ENCODE measurements around the gene DLG4. TPM values are rescaled to one million over a fixed set of nuclear protein-coding genes. Genes with fewer than 3 reads are reported as not detected.
A peak's percentile ranks its signal among the peaks of the same experiment; 100 is the strongest.
"Not testable (repeated sequence)": the region's sequence is repeated elsewhere in the genome, so short reads cannot be mapped to it uniquely, and the experiment has no call there.

DLG4 gene
- total RNA-seq, 1 donor from 2014 or later, result 44.3 TPM

DNA sequence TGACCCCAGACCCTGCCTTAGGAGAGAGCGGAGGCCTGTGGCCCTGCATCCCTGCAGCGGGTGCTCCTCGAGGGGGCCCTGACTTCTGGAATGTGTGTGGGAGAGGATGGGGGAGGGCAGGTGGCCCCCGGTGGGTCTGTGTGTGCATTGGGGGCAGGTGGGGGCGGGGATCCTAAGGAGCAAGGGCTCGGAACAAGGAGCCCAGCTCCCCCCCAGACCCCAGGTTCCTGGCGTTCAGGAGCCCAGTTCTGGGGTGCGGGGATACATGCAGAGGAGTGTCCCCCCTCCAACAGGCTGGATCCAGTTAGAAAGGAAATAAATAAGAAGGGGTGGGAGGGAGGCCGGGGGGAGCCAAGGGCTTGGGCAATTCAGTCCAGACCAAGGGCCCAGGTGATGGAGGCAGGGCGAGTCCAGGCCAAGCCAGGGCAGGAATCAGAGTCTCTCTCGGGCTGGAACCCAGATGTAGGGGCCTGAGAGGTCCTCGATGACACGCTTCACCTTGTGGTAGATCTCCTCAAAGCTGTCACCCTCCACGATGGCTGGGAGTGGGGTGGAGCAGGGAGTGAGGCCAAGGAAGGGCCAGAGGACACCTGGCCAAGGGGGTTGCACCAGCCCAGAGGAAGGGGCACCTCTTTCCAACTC is 29.2 kb downstream of the DLG4 start:
- Mint-ChIP-seq H3K27me3 (ENCODE audit: unreplicated experiment) (peaks cover 11% of the 10 kb centered on the region), H3K4me1 (ENCODE audit: unreplicated experiment) (peaks cover 3% of the 10 kb centered on the region), H3K27ac (ENCODE audit: unreplicated experiment) (no peak overlapping the region), H3K4me3 (ENCODE audit: unreplicated experiment) (no peak overlapping the region), H3K9me3 (ENCODE audit: unreplicated experiment) (no peaks in the 10 kb centered on the region), H3K36me3 (ENCODE audit: low read depth, unreplicated experiment) (peaks cover 22% of the 10 kb centered on the region)
- no peak for DNase-seq (ENCODE audit: low spot score)
- TF ChIP-seq, protein P1, sequence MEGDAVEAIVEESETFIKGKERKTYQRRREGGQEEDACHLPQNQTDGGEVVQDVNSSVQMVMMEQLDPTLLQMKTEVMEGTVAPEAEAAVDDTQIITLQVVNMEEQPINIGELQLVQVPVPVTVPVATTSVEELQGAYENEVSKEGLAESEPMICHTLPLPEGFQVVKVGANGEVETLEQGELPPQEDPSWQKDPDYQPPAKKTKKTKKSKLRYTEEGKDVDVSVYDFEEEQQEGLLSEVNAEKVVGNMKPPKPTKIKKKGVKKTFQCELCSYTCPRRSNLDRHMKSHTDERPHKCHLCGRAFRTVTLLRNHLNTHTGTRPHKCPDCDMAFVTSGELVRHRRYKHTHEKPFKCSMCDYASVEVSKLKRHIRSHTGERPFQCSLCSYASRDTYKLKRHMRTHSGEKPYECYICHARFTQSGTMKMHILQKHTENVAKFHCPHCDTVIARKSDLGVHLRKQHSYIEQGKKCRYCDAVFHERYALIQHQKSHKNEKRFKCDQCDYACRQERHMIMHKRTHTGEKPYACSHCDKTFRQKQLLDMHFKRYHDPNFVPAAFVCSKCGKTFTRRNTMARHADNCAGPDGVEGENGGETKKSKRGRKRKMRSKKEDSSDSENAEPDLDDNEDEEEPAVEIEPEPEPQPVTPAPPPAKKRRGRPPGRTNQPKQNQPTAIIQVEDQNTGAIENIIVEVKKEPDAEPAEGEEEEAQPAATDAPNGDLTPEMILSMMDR (IDR thresholded peaks at IDR 0.05; ENCODE audit: unreplicated experiment), result no peak

DNA sequence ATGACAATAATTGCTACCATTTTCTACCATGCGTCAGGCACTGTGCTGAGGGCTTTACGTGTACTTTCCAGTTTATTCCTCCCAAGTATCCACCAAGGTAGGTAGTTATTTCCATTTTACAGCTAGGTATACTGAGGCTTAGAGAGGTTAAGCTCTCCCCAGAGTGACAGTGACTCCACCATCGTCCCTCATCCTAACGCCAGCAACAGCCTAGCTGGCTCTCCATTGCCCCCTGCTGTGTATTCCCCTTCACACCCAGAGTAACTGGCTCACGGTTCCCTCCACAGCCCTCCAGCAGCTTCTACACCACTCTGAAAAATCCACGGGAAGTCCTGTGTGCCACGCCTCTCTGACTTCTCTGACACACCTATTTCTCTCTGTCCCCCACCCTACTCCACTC is 33.4 kb downstream of the DLG4 start:
- H3K36me3 Mint-ChIP-seq (ENCODE audit: low read depth, unreplicated experiment), result peaks cover 5% of the 10 kb centered on the region
- no peak overlapping the region for H3K27ac Mint-ChIP-seq (ENCODE audit: unreplicated experiment)
- DNase-seq (ENCODE audit: low spot score), result no peak
- H3K4me1 Mint-ChIP-seq (ENCODE audit: unreplicated experiment), result no peaks in the 10 kb centered on the region
- H3K27me3 Mint-ChIP-seq (ENCODE audit: unreplicated experiment), result peaks cover 5% of the 10 kb centered on the region
- TF ChIP-seq, protein P1 (IDR thresholded peaks at IDR 0.05; ENCODE audit: unreplicated experiment), result no peak
- H3K9me3 Mint-ChIP-seq (ENCODE audit: unreplicated experiment), result no peaks in the 10 kb centered on the region
- H3K4me3 Mint-ChIP-seq (ENCODE audit: unreplicated experiment), result no peak overlapping the region

DNA sequence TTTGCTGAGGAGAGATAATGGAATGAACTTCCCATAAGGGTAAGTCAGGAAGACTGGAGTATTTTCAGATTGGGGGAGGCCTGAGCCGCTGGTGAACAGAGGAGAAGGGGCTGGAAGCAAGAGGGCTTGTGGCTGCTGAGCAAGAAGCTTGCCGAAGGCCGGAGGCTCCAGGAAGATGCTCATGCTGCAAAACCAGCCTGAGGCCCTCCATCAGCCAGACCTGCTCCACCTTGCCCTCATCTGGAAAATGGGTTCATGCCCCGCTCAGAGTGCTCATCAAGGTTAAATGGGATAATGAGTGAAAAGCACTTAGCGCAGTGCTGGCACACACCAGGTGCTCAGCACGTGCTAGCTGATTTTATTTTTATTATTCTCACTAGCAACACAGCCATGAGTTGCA is 35.0 kb downstream of the DLG4 start:
- DNase-seq (ENCODE audit: low spot score), result no peak
- no peak overlapping the region for H3K4me3 Mint-ChIP-seq (ENCODE audit: unreplicated experiment)
- H3K4me1 Mint-ChIP-seq (ENCODE audit: unreplicated experiment), result no peaks in the 10 kb centered on the region

DNA sequence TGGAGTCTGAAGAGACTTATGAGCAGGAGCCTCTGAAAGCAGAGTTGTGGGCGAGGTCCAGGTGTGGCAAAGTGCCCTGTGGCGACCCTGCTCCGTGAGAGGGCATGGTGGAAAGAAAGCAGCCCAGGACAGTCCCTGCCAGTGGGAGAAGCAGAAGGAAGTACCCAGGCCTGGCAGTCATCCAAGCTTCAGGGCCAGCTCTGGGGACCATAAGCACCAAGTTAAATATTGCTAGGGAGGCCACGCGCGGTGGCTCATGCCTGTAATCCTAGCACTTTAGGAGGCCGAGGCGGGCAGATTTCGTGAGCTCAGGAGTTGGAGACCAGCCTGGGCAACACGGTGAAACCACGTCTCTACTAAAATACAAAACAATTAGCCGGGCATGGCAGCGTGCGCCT is 35.5 kb downstream of the DLG4 start:
- H3K27me3 Mint-ChIP-seq (ENCODE audit: unreplicated experiment), result peaks cover 3% of the 10 kb centered on the region
- peak overlapping the region; percentile 72 for H3K27ac Mint-ChIP-seq (ENCODE audit: unreplicated experiment)
- DNase-seq (ENCODE audit: low spot score), result no peak
- TF ChIP-seq, protein P1 (IDR thresholded peaks at IDR 0.05; ENCODE audit: unreplicated experiment), result no peak
- H3K4me3 Mint-ChIP-seq (ENCODE audit: unreplicated experiment), result peak overlapping the region; percentile 0
- peaks cover 3% of the 10 kb centered on the region for H3K36me3 Mint-ChIP-seq (ENCODE audit: low read depth, unreplicated experiment)
- no peaks in the 10 kb centered on the region for H3K4me1 Mint-ChIP-seq (ENCODE audit: unreplicated experiment)
- no peaks in the 10 kb centered on the region for H3K9me3 Mint-ChIP-seq (ENCODE audit: unreplicated experiment)

More for the DNA sequence above, 35.0 kb downstream of the DLG4 start:
- Mint-ChIP-seq H3K9me3 (ENCODE audit: unreplicated experiment) (no peaks in the 10 kb centered on the region), H3K27ac (ENCODE audit: unreplicated experiment) (no peak overlapping the region), H3K27me3 (ENCODE audit: unreplicated experiment) (peaks cover 3% of the 10 kb centered on the region), H3K36me3 (ENCODE audit: low read depth, unreplicated experiment) (peaks cover 3% of the 10 kb centered on the region)
- TF ChIP-seq, protein P1 (IDR thresholded peaks at IDR 0.05; ENCODE audit: unreplicated experiment), result no peak

DNA sequence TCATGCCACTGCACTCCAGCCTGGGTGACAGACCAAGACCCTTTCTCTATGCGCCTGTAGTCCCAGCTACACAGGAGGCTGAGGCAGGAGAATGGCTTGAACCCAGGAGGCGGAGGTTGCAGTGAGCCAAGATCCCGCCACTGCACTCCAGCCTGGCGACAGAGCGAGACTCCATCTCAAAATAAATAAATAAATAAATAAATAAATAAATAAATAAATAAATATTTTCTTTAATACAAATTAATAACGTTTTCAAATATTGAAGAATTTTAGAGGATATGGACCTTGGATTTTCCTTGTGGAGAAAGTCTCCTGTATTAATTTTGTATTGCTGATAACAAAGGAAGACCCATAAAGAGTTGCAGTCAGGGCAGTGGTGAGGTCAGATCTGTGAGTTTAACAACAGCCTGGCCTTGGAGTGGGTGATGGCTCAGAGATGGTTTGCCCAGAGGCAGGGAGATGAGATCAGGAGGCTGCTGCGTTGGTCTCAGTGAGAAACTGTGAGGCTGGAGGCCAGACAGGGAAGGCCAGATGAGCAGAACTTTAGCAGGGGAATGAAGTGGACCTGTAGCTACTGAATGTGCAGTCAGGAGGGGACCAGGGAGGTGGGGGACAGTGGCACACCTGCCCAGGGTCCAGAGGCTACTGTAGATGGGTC is 36.1 kb downstream of the DLG4 start:
- Mint-ChIP-seq H3K27me3 (ENCODE audit: unreplicated experiment) (peaks cover 3% of the 10 kb centered on the region), H3K9me3 (ENCODE audit: unreplicated experiment) (no peaks in the 10 kb centered on the region), H3K36me3 (ENCODE audit: low read depth, unreplicated experiment) (peaks cover 3% of the 10 kb centered on the region), H3K4me3 (ENCODE audit: unreplicated experiment) (peak overlapping the region; percentile 0), H3K27ac (ENCODE audit: unreplicated experiment) (peak overlapping the region; percentile 72), H3K4me1 (ENCODE audit: unreplicated experiment) (no peaks in the 10 kb centered on the region)
- TF ChIP-seq, protein P1 (IDR thresholded peaks at IDR 0.05; ENCODE audit: unreplicated experiment), result no peak
- no peak for DNase-seq (ENCODE audit: low spot score)

DNA sequence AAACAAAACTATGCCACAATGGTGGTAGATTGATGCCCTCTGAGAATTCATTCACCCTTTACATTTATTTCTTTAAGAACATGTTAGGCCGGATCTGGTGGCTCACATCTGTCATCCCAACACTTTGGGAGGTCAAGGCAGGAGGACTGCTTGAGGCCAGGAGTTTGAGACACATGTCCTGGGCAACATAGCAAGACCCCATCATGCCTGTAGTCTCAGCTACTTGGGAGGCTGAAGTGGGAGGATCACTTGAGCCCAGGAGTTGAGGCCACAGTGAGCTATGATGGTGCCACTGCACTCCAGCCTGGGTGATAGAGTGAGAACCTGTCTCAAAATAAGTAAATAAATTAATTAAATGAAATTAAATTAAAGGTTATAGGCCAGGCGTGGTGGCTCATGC is 37.5 kb downstream of the DLG4 start:
- not testable (repeated sequence) for H3K9me3 Mint-ChIP-seq (ENCODE audit: unreplicated experiment); DNase-seq (ENCODE audit: low spot score); H3K27ac Mint-ChIP-seq (ENCODE audit: unreplicated experiment); H3K4me1 Mint-ChIP-seq (ENCODE audit: unreplicated experiment); H3K36me3 Mint-ChIP-seq (ENCODE audit: low read depth, unreplicated experiment); H3K4me3 Mint-ChIP-seq (ENCODE audit: unreplicated experiment); H3K27me3 Mint-ChIP-seq (ENCODE audit: unreplicated experiment)
